OCI-LY7 (cell line): ENCODE measurements around the gene THPO.

Source experiments
- EZH2phosphoT487 ChIP-seq: fragments of 200-600 bp; sonication (generic); IDR thresholded peaks from 2 replicates; pipeline ENCODE4 v1.6.1; 2018; ENCODE audit warnings: low read depth, borderline replicate concordance, mild to moderate bottlenecking, mixed run types, antibody characterized with exemption, low read length, moderate library complexity, mixed read lengths
- TF ChIP-seq, protein P1 (sequence below): fragments of 200-600 bp; sonication (generic); conservative IDR thresholded peaks from 2 replicates; pipeline ENCODE4 v1.5.1; 2014; ENCODE audit warnings: mild to moderate bottlenecking, antibody characterized with exemption, low read length, moderate library complexity, mixed read lengths

- TF ChIP-seq, protein P1, sequence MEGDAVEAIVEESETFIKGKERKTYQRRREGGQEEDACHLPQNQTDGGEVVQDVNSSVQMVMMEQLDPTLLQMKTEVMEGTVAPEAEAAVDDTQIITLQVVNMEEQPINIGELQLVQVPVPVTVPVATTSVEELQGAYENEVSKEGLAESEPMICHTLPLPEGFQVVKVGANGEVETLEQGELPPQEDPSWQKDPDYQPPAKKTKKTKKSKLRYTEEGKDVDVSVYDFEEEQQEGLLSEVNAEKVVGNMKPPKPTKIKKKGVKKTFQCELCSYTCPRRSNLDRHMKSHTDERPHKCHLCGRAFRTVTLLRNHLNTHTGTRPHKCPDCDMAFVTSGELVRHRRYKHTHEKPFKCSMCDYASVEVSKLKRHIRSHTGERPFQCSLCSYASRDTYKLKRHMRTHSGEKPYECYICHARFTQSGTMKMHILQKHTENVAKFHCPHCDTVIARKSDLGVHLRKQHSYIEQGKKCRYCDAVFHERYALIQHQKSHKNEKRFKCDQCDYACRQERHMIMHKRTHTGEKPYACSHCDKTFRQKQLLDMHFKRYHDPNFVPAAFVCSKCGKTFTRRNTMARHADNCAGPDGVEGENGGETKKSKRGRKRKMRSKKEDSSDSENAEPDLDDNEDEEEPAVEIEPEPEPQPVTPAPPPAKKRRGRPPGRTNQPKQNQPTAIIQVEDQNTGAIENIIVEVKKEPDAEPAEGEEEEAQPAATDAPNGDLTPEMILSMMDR, result no peak
- TF ChIP-seq EZH2phosphoT487, result no peak
Measured at GRCh38 chr3:184336547-184337398, 41.2 kb downstream of the THPO start.
